Activated naive CD4-positive, alpha-beta T cell treated with anti-CD3 and anti-CD28 coated beads for 36 hours (primary cell): ENCODE measurements around the gene ZNF318. TPM values are rescaled to one million over a fixed set of nuclear protein-coding genes. Genes with fewer than 3 reads are reported as not detected.
"Not testable (repeated sequence)": the region's sequence is repeated elsewhere in the genome, so short reads cannot be mapped to it uniquely, and the experiment has no call there.

Source experiments
- CTCF ChIA-PET: fragments of 350-600 bp; sonication (Branson Sonifier 250); formaldehyde crosslinking; loops from one replicate; lab custom pipeline; 2021; ENCODE audit warnings: antibody characterized with exemption; lab: Charles Lee
- DNase-seq: peaks from one replicate; pipeline ENCODE4 v3.0.0-alpha.2; 2020
- H3K27ac Mint-ChIP-seq: one replicate; pipeline ENCODE4 v1.8.0; 2021; ENCODE audit warnings: mild to moderate bottlenecking, mixed read lengths
- H3K27me3 Mint-ChIP-seq: one replicate; pipeline ENCODE4 v1.8.0; 2021; ENCODE audit warnings: low read depth, mixed read lengths
- H3K36me3 Mint-ChIP-seq: one replicate; pipeline ENCODE4 v1.8.0; 2021; ENCODE audit warnings: low read depth, mixed read lengths
- H3K4me1 Mint-ChIP-seq: one replicate; pipeline ENCODE4 v1.8.0; 2021; ENCODE audit warnings: low read depth, mixed read lengths
- H3K4me3 Mint-ChIP-seq: one replicate; pipeline ENCODE4 v1.8.0; 2021; ENCODE audit warnings: mild to moderate bottlenecking, moderate library complexity, mixed read lengths
- H3K9me3 Mint-ChIP-seq: one replicate; pipeline ENCODE4 v1.8.0; 2021; ENCODE audit warnings: mixed read lengths
- intact Hi-C: fragments of 100-400 bp; cut with micrococcal nuclease; formaldehyde crosslinking; loops from one replicate; pipeline ENCODE4 v1.15.1; 2023
- total RNA-seq, 2 experiments: library from RNA; stranded (reverse); gene quantifications; one replicate each; pipeline ENCODE4 v1.2.3, GENCODE V29; 2021

The ZNF318 gene, protein sequence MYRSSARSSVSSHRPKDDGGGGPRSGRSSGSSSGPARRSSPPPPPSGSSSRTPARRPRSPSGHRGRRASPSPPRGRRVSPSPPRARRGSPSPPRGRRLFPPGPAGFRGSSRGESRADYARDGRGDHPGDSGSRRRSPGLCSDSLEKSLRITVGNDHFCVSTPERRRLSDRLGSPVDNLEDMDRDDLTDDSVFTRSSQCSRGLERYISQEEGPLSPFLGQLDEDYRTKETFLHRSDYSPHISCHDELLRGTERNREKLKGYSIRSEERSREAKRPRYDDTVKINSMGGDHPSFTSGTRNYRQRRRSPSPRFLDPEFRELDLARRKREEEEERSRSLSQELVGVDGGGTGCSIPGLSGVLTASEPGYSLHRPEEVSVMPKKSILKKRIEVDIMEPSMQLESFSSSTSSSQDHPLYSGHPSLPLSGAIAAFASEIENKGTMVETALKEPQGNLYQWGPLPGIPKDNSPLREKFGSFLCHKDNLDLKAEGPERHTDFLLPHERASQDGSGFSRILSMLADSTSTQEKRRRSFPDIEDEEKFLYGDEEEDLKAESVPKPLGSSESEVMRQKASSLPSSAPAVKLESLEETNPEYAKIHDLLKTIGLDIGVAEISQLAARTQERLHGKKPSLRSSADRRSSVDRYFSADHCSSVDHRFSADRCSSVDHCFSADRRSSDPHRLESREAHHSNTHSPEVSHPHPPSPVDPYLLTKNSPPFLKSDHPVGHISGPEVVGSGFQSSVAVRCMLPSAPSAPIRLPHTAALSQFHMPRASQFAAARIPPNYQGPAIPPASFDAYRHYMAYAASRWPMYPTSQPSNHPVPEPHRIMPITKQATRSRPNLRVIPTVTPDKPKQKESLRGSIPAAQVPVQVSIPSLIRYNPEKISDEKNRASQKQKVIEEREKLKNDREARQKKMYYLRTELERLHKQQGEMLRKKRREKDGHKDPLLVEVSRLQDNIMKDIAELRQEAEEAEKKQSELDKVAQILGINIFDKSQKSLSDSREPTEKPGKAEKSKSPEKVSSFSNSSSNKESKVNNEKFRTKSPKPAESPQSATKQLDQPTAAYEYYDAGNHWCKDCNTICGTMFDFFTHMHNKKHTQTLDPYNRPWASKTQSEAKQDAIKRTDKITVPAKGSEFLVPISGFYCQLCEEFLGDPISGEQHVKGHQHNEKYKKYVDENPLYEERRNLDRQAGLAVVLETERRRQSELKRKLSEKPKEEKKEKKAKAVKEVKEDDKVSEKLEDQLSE (N-terminal part only)
- 1 to 10 TPM; 9.3 to 9.9 TPM for total RNA-seq

DNA sequence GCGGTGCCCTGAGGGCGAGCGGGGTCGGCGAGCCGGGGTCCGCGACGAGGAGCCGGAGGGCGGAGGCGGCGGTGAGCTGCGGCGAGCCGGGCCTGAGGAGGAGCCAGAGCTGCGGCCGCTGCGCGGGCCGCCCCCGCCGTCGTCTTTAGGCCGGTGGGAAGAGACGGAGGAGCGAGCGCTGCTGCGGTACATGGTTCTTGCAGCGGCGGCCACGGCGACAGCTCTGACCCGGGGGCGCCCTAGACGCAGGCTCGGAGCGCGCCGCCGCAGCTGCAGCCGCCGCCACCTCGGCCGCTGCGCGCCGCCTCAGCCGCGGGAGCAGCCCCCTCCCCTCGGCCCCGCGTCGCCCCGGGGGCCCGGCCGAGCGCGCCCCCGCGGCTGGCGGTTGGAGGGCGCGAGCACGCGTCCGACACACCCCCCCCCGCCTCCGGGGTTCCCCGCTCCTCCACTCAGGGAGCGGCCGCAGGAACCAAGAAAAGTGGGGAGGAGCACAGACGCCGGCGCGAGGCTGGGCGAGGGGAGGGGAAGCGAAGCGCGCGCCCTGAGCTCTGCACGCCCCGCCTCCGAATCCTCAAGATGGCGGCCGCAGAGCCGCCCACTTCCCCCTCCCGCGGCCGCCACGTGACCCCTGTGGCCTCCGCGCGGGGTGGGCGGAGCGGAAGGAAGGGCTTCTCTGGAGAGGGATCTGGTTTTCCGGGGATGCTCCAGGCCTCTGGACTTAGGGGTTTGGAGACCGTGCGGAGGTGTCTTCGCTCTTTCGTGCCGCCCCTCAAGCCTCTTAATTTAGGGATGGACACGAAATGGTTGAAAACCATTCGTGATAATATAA is at the start of gene ZNF318:
Gene ZNF318 (minus strand): TSS at position 474 of the 829 bp plus-strand sequence. CDS start 282 bp downstream, at position 192.
- Mint-ChIP-seq H3K9me3 (no peaks in the 10 kb centered on the region), H3K4me3 (peak within 1 kb of the TSS; percentile 87), H3K4me1 (peaks cover 36% of the 10 kb centered on the region), H3K27ac (peak within 1 kb of the TSS; percentile 90), H3K27me3 (no peaks in the 10 kb centered on the region), H3K36me3 (peaks cover 4% of the 10 kb centered on the region)
- DNase-seq = peak; percentile 95
- CTCF ChIA-PET = interaction anchor here (1.0 to 1.7 kb wide), 6 partner anchors 8 to 72 kb away, joined by 4 to 8 read pairs (median 4); partner anchors contain the start of gene ABCC10
- intact Hi-C loops = loop anchor here (1.0 to 5.0 kb wide), 9 partner anchors 14 to 623 kb away; partner anchors contain the start of genes ABCC10, GTPBP2, POLH and POLR1C

DNA sequence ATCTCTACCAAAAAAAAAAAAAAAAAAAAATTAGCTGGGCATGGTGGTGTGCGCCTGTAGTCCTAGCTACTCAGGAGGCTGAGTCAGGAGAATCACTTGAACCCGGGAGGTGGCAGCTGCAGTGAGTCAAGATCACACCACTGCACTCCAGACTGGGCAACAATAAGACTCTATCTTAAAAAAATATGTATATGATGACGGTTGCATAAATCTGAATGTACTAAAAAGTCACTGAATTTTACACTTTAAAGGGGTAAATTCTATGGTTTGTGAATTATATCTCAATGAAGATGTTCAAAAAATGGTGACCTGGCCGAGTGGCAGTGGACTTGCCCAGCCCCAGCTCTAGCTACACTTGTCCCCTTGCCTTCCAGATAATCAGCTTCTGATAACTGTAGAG is 47.5 kb upstream of the ZNF318 start:
- Mint-ChIP-seq H3K27me3 (no peaks in the 10 kb centered on the region), H3K4me3 (no peak overlapping the region), H3K27ac (no peak overlapping the region), H3K36me3 (no peaks in the 10 kb centered on the region), H3K4me1 (no peaks in the 10 kb centered on the region), H3K9me3 (peaks cover 2% of the 10 kb centered on the region)
- intact Hi-C loops = no loop called here
- no peak for DNase-seq
- CTCF ChIA-PET = interaction anchor here (0.7 to 1.1 kb wide), 3 partner anchors 16 to 512 kb away, joined by 3 to 5 read pairs (median 4); no protein-coding TSS in a partner anchor

DNA sequence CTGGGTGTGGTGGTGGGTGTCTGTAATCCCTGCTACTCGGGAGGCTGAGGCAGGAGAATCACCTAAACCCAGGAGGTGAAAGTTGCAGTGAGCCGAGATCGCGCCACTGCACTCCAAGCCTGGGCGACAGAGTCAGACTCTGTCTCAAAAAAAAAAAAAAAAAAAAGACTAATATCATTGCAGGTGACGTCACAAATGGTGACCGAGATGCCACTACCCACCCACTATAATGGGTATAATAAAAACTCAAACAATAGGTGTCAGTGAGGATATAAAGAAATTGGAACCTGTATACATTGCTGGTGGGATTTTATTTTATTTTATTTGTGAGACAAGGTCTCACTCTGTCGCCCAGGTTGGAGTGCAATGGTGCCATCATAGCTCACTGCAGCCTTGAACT is 45.8 kb upstream of the ZNF318 start:
- H3K9me3 Mint-ChIP-seq, H3K27me3 Mint-ChIP-seq, H3K27ac Mint-ChIP-seq, DNase-seq, H3K4me1 Mint-ChIP-seq, intact Hi-C loops, H3K36me3 Mint-ChIP-seq, H3K4me3 Mint-ChIP-seq: not testable (repeated sequence)
- CTCF ChIA-PET = interaction anchor here (0.6 kb wide), 1 partner anchor 341 kb away, joined by 3 read pairs; no protein-coding TSS in a partner anchor

DNA sequence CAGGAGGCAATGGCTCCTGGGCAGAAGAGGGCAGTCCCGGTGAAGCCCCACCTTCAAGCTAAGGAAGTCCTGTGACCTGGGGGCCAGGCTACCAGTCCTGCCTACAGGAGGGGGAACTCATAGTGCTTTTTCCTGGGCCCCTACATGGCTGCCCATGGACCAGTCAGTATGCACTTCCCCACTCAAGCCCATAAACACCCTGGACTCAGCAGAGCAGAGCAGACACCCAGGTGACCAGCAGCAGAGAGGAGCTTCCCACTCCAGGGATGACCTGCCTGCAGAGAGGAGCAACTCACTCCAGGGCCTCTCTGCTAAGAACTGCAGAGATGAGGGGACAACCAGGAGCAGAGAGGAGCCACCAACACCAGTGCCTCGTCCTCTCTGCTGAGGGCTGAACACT is 43.6 kb upstream of the ZNF318 start:
- intact Hi-C loops = no loop called here
- CTCF ChIA-PET = interaction anchor here (1.1 kb wide), 1 partner anchor 93 kb away, joined by 4 read pairs; no protein-coding TSS in a partner anchor
- no peaks in the 10 kb centered on the region for H3K36me3 Mint-ChIP-seq
- H3K27ac Mint-ChIP-seq = no peak overlapping the region
- H3K4me3 Mint-ChIP-seq = no peak overlapping the region
- no peaks in the 10 kb centered on the region for H3K9me3 Mint-ChIP-seq
- no peaks in the 10 kb centered on the region for H3K27me3 Mint-ChIP-seq
- H3K4me1 Mint-ChIP-seq = no peaks in the 10 kb centered on the region
- no peak for DNase-seq

DNA sequence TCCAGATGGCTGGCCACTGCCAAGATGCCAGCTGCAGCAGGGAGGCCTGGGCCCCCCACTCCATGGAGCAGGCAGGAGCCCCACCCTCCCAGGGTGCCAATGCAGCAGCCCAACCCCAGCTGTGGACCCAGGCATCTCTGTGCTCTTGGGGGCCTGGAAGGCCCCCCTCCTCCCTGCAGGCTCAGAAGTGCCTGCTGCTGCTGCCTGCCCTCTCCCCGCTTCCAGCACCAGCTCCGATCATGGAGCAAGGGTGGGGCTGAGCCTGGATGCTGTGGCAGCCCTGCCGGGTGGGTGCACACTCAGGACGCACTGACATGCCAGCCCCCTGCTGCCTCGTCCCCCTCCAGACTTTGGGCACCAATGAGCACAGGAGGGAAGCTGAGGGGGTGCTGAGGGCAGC is 43.1 kb upstream of the ZNF318 start:
- CTCF ChIA-PET = interaction anchor here (1.1 kb wide), 1 partner anchor 94 kb away, joined by 4 read pairs; no protein-coding TSS in a partner anchor
- Mint-ChIP-seq H3K4me3 (no peak overlapping the region), H3K4me1 (no peaks in the 10 kb centered on the region), H3K9me3 (no peaks in the 10 kb centered on the region), H3K36me3 (no peaks in the 10 kb centered on the region), H3K27me3 (no peaks in the 10 kb centered on the region), H3K27ac (no peak overlapping the region)
- intact Hi-C loops = no loop called here
- DNase-seq = no peak

DNA sequence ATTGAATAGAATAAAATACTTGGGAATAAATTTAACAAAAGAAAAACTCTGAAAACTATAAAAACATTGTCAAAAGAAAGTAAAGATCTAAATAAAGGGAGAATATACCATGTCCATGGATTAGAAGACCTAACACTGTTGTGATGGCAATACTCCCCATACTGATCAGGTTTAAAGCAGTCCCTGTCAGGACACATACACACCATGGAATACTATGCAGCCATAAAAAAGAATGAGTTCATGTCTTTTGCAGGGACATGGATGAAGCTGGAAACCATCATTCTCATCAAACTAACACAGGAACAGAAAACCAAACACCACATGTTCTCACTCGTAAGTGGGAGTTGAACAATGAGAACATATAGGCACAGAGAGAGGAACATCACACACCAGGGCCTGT is 41.3 kb upstream of the ZNF318 start:
- H3K27ac Mint-ChIP-seq, H3K9me3 Mint-ChIP-seq, H3K4me1 Mint-ChIP-seq, CTCF ChIA-PET, DNase-seq, intact Hi-C loops, H3K36me3 Mint-ChIP-seq, H3K4me3 Mint-ChIP-seq, H3K27me3 Mint-ChIP-seq: not testable (repeated sequence)

DNA sequence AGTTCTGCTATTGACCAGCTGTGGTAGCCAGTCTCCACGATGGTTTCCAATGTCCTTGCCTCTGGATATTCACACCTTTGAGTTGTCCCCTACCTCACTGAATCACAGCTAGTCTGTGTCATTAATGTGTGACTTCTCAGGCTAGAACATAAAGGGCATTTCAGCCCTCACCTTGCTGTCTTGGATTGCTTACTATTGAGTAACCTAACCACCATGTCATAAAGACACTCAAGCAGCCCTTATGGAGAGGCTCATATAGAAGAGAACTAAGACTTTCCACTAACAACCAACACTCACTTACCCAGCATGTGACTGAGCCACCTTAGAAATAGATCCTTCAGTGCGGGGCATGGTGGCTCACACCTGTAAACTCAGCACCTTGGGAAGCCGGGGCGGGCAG is 38.8 kb upstream of the ZNF318 start:
- Mint-ChIP-seq H3K27ac (no peak overlapping the region), H3K9me3 (no peaks in the 10 kb centered on the region), H3K4me1 (no peaks in the 10 kb centered on the region), H3K27me3 (peaks cover 2% of the 10 kb centered on the region), H3K36me3 (no peaks in the 10 kb centered on the region), H3K4me3 (no peak overlapping the region)
- intact Hi-C loops = no loop called here
- CTCF ChIA-PET = no interaction called here
- DNase-seq = no peak

DNA sequence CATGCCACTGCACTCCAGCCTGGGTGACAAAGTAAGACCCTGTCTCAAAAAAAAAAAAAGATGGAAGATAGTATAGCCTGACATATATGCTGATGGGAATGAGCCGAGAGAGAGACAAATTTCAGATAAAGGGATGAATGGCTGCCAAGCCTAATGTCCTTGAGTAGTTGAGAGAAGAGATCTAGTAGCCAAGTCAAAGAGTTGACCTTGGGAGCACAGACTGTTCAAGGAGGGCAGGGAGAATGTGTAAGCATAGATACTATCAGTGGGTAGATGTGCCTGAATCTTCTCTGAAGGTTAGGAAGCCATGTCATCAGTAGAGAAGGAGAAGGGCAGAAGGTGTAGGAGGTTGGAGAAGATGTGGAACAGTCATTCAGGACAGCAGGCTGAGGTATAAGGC is 37.8 kb upstream of the ZNF318 start:
- Mint-ChIP-seq H3K27ac (no peak overlapping the region), H3K27me3 (peaks cover 2% of the 10 kb centered on the region), H3K4me1 (no peaks in the 10 kb centered on the region), H3K9me3 (no peaks in the 10 kb centered on the region), H3K36me3 (no peaks in the 10 kb centered on the region), H3K4me3 (no peak overlapping the region)
- intact Hi-C loops = no loop called here
- DNase-seq = no peak
- CTCF ChIA-PET = interaction anchor here (0.7 kb wide), 1 partner anchor 64 kb away, joined by 3 read pairs; no protein-coding TSS in a partner anchor

DNA sequence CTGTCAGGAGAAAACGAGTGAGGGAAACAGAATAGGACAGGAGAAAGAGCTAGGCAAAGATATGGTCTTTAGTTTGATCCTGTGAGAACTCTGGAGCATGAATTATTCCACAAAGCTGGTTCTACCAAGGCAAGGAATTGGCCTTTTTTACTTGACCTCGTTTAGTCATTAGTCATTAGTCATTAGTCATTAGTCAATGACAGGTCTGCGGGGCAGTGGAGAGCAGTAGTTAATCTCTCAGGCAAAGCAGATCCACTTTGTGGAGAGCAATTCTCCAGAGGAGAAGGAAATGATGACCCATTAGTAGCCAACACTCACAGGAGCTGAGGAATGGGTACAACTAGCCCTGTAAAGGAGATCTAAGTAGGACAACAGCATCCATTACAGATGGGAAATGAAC is 35.9 kb upstream of the ZNF318 start:
- Mint-ChIP-seq H3K4me3 (no peak overlapping the region), H3K27me3 (peaks cover 2% of the 10 kb centered on the region), H3K4me1 (no peaks in the 10 kb centered on the region), H3K9me3 (no peaks in the 10 kb centered on the region), H3K27ac (no peak overlapping the region), H3K36me3 (no peaks in the 10 kb centered on the region)
- intact Hi-C loops = no loop called here
- CTCF ChIA-PET = interaction anchor here (1.4 kb wide), 1 partner anchor 102 kb away, joined by 4 read pairs; no protein-coding TSS in a partner anchor
- no peak for DNase-seq

DNA sequence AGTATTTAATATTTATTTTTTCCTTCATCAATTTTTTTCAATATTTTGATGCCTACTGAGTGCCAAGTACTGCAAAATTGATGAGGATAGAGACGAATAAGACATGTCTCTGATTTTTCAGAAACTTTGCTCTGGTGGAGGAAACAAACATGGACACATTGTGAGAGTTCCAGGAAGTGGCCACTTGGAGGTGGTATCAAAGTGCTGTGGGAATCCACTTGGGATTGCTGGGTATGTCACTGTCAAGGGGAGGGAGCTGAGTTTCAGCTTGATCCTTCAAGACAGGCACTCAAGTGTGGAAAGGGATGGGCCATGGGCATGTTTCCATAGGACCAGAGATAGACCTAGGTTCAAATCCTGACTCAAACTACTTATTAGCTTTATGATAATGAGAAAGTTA is 33.4 kb upstream of the ZNF318 start:
- Mint-ChIP-seq H3K27me3 (peaks cover 2% of the 10 kb centered on the region), H3K27ac (no peak overlapping the region), H3K36me3 (no peaks in the 10 kb centered on the region), H3K4me1 (peaks cover under 1% of the 10 kb centered on the region), H3K4me3 (no peak overlapping the region), H3K9me3 (no peaks in the 10 kb centered on the region)
- intact Hi-C loops = no loop called here
- CTCF ChIA-PET = interaction anchor here (1.1 kb wide), 1 partner anchor 12 kb away, joined by 4 read pairs; no protein-coding TSS in a partner anchor
- no peak for DNase-seq

DNA sequence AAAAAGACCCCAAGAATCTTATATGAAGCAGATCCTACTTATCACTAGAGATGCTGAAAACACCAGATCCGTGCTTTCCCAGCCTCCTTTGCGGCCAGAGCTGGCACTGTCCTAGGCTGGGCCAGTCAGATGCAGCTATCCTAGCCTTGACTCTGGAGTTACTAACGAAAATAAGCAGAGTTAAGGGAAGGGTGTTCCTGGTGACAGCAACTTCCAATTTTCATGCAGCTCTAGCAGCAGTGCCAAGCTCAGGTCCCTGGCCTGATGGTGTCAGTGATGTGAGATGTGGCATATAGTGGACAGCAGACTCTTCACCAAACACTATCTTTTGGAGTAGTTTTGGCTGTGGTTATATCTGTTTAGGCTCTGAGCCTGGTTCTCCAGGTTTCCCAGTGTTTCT is 32.3 kb upstream of the ZNF318 start:
- intact Hi-C loops = no loop called here
- CTCF ChIA-PET = interaction anchor here (0.6 to 0.8 kb wide), 2 partner anchors 15 to 93 kb away, joined by 3 read pairs; partner anchors contain the start of gene CRIP3
- Mint-ChIP-seq H3K4me3 (no peak overlapping the region), H3K4me1 (peaks cover 1% of the 10 kb centered on the region), H3K27me3 (peaks cover 2% of the 10 kb centered on the region), H3K27ac (no peak overlapping the region), H3K36me3 (no peaks in the 10 kb centered on the region), H3K9me3 (no peaks in the 10 kb centered on the region)
- no peak for DNase-seq
